Astrocyte (in vitro differentiated cells and primary cell): ENCODE results near the gene CCT5.
"Not testable (repeated sequence)": the region's sequence is repeated elsewhere in the genome, so short reads cannot be mapped to it uniquely, and the experiment has no call there.

ENCODE experiments used
- CTCF ChIP-seq: IDR thresholded peaks from 2 replicates; pipeline ENCODE4 v1.5.1; 2011; ENCODE audit warnings: low read depth, mild to moderate bottlenecking, inconsistent platforms, low read length, moderate library complexity; ENCODE audit not compliant: insufficient read depth
- EZH2 ChIP-seq: IDR thresholded peaks from 2 replicates; pipeline ENCODE4 v1.6.1; 2012; ENCODE audit warnings: mild to moderate bottlenecking, low read length, inconsistent platforms; ENCODE audit not compliant: insufficient read depth

- not testable (repeated sequence) for TF ChIP-seq CTCF, EZH2
These were observed 35.3 kb downstream of the CCT5 start for GRCh38 chr5:10285362-10285761.
